MG63 (cell line): ENCODE data around the gene POU6F2. TPM values are rescaled to one million over a fixed set of nuclear protein-coding genes. Genes with fewer than 3 reads are reported as not detected.
"Not testable (repeated sequence)": the region's sequence is repeated elsewhere in the genome, so short reads cannot be mapped to it uniquely, and the experiment has no call there.

Experiments used
- DNase-seq: peaks from one replicate; pipeline ENCODE4 v3.0.0-alpha.2; 2020
- H3K27me3 ChIP-seq: fragments of 250-450 bp; sonication (Bioruptor Pico); 2 replicates; pipeline ENCODE4 v1.5.1; 2020; ENCODE audit warnings: mild to moderate bottlenecking, moderate library complexity
- H3K36me3 ChIP-seq: fragments of 250-450 bp; sonication (Bioruptor Pico); 2 replicates; pipeline ENCODE4 v1.5.1; 2020; ENCODE audit warnings: mild to moderate bottlenecking, moderate library complexity
- H3K4me3 ChIP-seq: fragments of 250-450 bp; sonication (Bioruptor Pico); 2 replicates; pipeline ENCODE4 v1.5.1; 2020; ENCODE audit warnings: mild to moderate bottlenecking, moderate library complexity
- H3K9me3 ChIP-seq: fragments of 250-450 bp; sonication (Bioruptor Pico); 2 replicates; pipeline ENCODE4 v1.5.1; 2020; ENCODE audit warnings: mild to moderate bottlenecking, moderate library complexity
- total RNA-seq: library from RNA; depleted of rRNA; stranded (reverse); fragments of >200 nt; shearing (Covaris generic); gene quantifications from 2 replicates; pipeline ENCODE4 v1.2.3, GENCODE V29; 2014; ENCODE audit warnings: low replicate concordance

POU6F2 gene
- total RNA-seq, 1 experiment from 2014 or later = not detected

DNA sequence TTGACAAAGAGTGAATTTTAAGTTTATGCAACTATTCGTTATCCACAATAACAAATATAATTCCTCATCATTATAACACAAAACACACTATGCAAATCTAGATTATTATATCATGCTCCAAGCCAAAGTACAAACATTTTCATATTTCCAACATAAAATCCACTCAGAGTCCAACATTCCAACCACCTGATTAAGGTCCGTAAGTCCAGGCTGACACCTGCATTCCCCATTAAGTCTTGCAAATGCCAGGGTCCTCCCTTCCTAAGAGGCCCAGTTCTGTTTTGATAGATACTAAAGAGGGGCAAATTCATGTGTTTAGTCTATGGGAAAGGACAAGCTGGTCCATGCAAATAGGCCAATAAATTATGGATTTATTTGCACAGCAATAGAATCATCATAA is 206.1 kb downstream of the POU6F2 start:
- H3K27me3 ChIP-seq = no peaks in the 10 kb centered on the region
- H3K9me3 ChIP-seq = no peaks in the 10 kb centered on the region
- DNase-seq = no peak
- H3K36me3 ChIP-seq = no peaks in the 10 kb centered on the region
- no peak overlapping the region for H3K4me3 ChIP-seq

DNA sequence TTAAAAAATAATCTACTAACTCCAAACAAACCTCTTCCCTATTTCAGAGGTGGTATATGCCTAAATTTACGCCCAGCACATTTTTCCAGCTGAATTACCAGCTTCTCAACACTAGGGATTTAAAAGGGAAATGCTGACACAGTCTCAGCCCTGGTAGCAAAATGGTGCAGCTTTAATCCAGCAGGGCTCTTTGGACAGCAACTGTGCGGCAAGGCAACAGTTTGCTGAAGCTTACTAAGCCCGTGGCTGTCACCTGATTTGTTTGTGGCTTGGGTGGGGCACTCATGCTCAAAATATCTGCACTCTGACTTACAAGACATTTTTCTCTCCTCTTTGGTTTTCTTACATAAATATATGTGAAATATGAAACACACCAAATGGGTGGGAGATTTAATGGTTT is 206.7 kb downstream of the POU6F2 start:
- Histone ChIP-seq H3K27me3 (no peaks in the 10 kb centered on the region), H3K9me3 (no peaks in the 10 kb centered on the region), H3K4me3 (no peak overlapping the region), H3K36me3 (no peaks in the 10 kb centered on the region)
- no peak for DNase-seq

DNA sequence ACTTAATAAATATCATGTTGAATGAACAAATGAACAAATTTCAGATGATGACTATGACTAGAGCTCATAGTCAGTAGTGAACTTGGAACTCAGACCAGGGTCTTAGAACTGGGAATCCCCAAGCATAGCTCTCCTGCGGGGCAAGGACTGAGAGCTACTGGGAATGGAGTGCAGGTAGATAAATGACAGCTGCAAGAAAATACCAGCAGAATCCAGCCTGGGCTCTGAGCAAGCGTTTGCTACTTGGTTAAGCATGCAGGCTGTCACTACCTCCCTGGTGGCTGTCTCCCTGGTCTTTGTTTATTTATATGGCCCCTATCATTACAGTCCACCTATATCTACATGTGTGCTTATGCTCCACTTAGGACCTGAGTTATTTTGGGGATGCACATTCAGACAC is 208.4 kb downstream of the POU6F2 start:
- Histone ChIP-seq H3K9me3 (no peaks in the 10 kb centered on the region), H3K27me3 (no peaks in the 10 kb centered on the region), H3K4me3 (no peak overlapping the region), H3K36me3 (no peaks in the 10 kb centered on the region)
- DNase-seq = no peak

DNA sequence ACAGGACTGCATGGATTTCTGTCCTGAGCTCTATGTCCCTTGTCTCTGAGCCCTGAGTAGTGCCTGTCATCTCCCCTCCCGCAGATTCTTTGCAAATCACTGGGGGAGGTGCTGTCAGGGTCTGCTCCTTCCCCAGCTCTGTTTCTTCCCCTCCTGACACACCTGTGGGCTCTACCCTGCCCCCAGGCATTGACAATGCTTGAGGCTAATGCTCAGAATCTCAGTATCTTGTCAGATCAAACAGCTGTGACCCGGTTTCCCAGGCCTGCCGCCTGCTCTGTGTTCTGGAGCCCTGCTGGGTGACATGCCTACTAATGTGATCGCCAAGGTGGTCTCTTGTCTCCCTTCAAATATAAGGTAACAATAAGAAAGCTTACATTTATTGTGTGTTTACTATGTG is 209.0 kb downstream of the POU6F2 start:
- Histone ChIP-seq H3K36me3 (no peaks in the 10 kb centered on the region), H3K4me3 (no peak overlapping the region), H3K27me3 (no peaks in the 10 kb centered on the region), H3K9me3 (no peaks in the 10 kb centered on the region)
- DNase-seq = no peak

DNA sequence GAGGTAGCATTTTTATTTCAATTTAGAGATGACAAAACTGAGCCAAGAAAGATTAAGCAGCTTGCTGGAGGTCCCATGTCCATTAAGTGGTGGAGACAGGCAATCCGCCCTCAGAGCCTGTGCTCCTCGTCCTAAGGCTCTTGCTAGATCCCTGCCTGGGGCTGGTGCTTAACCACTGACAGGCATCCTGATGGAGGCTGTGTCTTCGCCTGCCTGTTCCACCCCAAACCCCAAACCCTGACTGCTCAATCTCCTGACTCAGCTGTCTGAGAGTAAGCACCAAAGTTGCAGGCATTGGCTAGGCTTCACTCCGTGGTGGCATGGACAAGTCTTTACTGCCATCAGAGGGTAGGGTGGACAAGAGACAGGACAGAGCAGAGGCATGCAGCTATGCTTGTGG is 209.4 kb downstream of the POU6F2 start:
- no peaks in the 10 kb centered on the region for H3K36me3 ChIP-seq
- DNase-seq = no peak
- no peaks in the 10 kb centered on the region for H3K9me3 ChIP-seq
- H3K27me3 ChIP-seq = no peaks in the 10 kb centered on the region
- H3K4me3 ChIP-seq = no peak overlapping the region

DNA sequence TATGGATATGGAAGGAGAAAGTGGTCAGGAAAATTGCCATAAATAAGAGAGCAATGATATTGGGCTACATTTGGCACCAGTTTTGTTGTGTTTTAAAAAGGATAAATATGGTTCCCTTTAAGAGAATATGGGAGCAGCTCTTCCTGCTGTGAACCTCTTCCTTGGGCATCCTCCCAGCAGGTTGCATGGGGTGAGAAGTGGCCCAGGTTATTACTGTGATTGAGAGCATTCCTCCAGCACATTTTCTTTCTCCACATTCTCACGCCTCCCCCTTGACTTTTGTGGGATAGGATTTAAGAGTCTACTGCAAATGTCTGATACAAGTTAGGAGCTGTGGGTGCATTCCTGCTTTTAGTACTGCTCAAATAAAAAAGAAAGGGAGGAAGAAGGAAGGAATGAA is 214.8 kb downstream of the POU6F2 start:
- H3K36me3 ChIP-seq = no peaks in the 10 kb centered on the region
- H3K27me3 ChIP-seq = no peaks in the 10 kb centered on the region
- no peak for DNase-seq
- H3K4me3 ChIP-seq = no peak overlapping the region
- no peaks in the 10 kb centered on the region for H3K9me3 ChIP-seq

DNA sequence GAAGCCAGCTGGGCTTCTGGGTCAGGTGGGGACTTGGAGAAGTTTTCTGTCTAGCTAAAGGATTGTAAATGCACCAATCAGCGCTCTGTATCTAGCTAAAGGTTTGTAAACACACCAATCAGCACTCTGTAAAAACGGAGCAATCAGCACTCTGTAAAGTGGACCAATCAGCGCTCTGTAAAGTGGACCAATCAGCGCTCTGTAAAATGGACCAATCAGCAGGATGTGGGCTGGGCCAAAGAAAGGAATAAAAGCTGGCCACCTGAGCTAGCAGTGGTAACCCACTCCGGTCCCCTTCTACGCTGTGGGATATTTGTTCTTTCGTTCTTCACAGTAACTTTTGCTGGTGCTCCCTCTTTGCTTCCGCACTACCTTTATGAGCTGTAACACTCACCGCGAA is 216.7 kb downstream of the POU6F2 start:
- H3K27me3 ChIP-seq, H3K4me3 ChIP-seq, H3K36me3 ChIP-seq, DNase-seq, H3K9me3 ChIP-seq: not testable (repeated sequence)

DNA sequence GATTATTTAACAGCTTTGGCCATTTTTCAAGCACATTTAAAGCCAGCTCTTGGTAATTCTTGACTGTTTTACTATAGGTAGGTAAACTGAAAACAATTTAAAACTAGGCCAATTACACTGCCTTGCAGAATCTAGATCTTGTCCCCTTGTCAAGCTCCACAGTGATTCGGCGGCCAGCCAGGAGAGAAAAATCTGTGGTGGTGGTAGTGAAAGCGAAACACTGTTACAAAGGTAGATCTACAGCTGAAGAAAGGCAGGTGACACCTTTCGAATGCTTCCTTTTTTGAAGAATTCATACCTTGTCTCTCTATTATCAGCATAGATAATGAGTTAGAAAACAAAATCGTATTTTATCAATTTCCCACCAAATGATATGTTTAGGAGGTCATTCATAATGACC is 218.3 kb downstream of the POU6F2 start:
- Histone ChIP-seq H3K9me3 (no peaks in the 10 kb centered on the region), H3K4me3 (no peak overlapping the region), H3K36me3 (no peaks in the 10 kb centered on the region), H3K27me3 (no peaks in the 10 kb centered on the region)
- no peak for DNase-seq

DNA sequence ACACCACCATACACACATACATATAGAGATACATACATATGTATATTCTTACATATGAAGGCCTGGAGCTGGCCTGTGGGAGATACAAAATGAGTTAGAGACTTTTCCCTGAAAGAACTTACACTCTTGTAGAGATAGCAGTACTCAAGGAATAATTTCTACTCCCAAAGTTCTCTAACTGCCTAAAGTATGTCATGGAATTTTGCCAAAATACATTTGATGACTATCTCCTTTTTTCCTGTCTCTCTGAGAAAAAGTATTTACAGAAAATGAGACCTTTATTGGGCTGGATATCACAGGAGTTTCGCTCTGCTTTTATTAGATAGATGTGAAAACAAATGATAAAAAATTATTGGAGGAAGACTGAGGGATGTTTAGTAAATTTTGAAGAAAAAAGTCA is 220.1 kb downstream of the POU6F2 start:
- Histone ChIP-seq H3K36me3 (no peaks in the 10 kb centered on the region), H3K9me3 (no peaks in the 10 kb centered on the region), H3K4me3 (no peak overlapping the region), H3K27me3 (no peaks in the 10 kb centered on the region)
- no peak for DNase-seq

DNA sequence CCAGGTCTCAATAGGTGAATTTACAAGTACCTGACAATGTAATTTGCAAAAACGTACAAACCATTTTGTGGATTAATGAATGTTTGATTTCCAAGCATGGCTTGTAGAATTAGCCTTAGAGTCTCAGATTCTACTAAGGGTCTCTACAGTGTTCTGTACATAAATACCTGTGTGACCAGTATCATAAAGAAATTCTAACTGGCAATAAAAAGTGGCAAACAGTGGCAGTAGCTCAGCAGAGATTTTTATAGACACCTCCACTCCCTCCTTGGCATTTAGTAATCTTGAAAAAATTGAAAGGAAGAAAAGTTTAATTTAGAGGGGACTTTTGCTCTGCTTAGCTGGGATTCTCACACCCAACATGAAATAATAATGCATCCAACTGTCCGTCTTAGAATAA is 220.8 kb downstream of the POU6F2 start:
- no peak for DNase-seq
- Histone ChIP-seq H3K9me3 (no peaks in the 10 kb centered on the region), H3K4me3 (no peak overlapping the region), H3K27me3 (no peaks in the 10 kb centered on the region), H3K36me3 (no peaks in the 10 kb centered on the region)

DNA sequence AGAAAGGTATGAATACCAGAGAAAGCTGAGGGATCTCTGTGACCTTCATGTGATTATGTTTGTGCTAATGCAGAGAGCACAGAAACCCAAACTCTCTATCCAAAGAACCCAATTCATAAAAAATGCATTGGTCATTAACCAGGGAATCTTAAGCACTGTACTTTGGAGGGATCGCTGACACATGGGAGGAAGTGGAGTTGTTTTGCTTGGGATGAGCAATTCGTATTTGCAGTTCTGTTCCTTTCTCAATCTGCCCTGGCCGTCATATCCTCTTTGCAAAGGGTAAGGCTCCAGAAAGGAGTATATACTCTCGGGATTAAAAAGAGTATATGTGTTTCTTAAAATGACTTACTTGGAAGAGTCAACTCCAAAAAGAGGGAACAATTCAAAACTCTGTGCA is 221.3 kb downstream of the POU6F2 start:
- no peaks in the 10 kb centered on the region for H3K9me3 ChIP-seq

DNA sequence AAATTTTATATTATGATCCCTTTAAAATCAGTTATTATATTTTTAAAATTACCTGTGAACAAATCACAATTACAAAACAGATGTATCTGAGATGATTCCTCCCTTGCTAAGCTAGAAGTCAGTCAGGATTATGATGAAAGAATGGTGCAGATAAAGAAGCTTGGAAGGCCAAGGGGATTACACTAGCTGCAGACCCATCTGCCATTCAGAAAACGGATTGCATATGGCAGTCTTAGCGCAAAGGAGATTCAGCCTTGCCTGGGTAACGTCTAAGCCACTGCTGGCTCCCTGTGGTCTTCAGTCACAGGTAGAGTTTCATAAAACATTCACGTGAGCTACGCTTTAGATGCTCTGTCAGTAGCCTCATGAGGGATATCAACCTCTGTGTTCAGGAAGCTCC is 222.2 kb downstream of the POU6F2 start:
- H3K36me3 ChIP-seq = no peaks in the 10 kb centered on the region
- no peak overlapping the region for H3K4me3 ChIP-seq
- H3K27me3 ChIP-seq = no peaks in the 10 kb centered on the region
- H3K9me3 ChIP-seq = no peaks in the 10 kb centered on the region
- DNase-seq = no peak

More for the DNA sequence above, 221.3 kb downstream of the POU6F2 start:
- H3K27me3 ChIP-seq = no peaks in the 10 kb centered on the region
- DNase-seq = no peak
- no peak overlapping the region for H3K4me3 ChIP-seq
- no peaks in the 10 kb centered on the region for H3K36me3 ChIP-seq

DNA sequence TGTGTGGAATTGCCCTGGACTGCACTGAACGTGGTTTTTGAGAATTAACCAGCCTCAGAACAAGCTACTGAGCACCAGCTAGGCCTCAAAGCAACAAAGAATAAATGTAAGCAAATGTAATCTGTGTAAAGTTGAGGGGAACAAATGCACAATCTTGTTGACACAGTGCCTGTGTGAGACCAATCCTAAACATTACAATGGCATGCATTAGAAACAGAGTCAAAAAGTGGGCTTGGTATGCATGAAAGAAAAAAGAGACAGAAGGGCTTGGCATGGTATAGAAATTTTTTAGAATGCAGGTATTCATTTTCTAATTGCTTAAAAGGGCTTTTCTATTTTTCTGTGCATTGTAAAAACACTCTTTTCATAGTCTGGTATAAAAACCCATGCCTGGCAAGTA is 224.3 kb downstream of the POU6F2 start:
- Histone ChIP-seq H3K4me3 (no peak overlapping the region), H3K36me3 (no peaks in the 10 kb centered on the region), H3K9me3 (no peaks in the 10 kb centered on the region), H3K27me3 (no peaks in the 10 kb centered on the region)
- no peak for DNase-seq

DNA sequence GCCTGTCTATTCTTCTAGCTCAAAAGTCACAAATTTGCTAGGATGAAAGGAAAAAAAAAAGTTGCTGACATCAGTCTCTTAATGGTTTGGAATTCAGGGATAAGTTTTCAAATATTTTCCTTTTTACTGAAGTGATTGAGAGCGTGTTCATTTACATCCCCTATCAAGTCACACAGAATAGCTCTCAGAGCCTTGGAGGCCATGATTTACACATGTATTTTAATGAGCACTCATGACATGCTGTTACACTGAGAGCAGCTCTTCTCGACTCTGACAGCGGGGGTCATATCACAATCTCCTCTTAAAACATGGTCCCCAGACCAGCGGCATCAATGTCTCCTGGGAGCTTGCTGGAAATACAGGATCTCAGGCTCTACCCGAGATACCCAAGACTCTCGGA is 232.7 kb downstream of the POU6F2 start:
- H3K4me3 ChIP-seq = no peak overlapping the region
- no peaks in the 10 kb centered on the region for H3K9me3 ChIP-seq
- H3K36me3 ChIP-seq = no peaks in the 10 kb centered on the region
- DNase-seq = no peak
- no peaks in the 10 kb centered on the region for H3K27me3 ChIP-seq

DNA sequence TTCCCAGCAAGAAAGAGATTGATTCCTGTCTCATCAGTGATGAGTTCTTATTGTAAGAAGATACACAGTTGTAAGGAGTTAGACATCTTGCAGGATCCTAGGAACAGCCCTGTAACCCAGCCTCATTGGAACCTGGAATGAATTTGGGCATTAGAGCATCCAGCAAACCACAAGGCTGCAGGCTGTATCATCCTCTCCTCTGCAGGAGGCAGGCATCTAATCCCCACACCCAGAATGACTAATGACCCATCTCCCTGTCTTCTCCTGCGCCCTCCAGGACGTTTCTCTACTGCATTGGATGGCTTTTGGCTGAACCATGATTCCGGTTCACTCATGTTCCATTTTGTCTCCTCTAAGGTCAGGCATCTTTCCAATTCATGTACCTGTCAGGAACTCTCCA is 233.9 kb downstream of the POU6F2 start:
- H3K4me3 ChIP-seq = no peak overlapping the region
- no peaks in the 10 kb centered on the region for H3K36me3 ChIP-seq
- no peaks in the 10 kb centered on the region for H3K9me3 ChIP-seq
- no peak for DNase-seq
- no peaks in the 10 kb centered on the region for H3K27me3 ChIP-seq

DNA sequence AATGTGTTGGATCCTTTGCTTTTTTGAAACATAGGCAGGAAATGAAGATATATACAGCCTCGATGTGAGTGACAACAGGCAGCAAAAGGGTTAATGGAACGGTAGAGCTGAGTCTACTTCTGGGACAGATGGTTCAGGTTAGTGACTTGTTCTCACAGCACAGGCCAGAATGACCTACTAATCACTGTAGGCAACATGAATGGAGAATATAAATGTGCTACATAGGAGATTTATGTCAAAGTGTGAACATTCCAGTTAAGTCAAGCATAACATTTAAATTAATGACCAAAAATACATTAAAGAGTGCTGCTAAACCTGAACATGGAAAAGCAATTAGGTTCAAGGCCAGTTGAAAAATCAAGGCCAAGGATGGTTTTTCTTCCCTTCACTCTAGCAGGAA is 235.2 kb downstream of the POU6F2 start:
- no peak for DNase-seq
- no peaks in the 10 kb centered on the region for H3K36me3 ChIP-seq
- H3K4me3 ChIP-seq = no peak overlapping the region
- no peaks in the 10 kb centered on the region for H3K9me3 ChIP-seq
- no peaks in the 10 kb centered on the region for H3K27me3 ChIP-seq

DNA sequence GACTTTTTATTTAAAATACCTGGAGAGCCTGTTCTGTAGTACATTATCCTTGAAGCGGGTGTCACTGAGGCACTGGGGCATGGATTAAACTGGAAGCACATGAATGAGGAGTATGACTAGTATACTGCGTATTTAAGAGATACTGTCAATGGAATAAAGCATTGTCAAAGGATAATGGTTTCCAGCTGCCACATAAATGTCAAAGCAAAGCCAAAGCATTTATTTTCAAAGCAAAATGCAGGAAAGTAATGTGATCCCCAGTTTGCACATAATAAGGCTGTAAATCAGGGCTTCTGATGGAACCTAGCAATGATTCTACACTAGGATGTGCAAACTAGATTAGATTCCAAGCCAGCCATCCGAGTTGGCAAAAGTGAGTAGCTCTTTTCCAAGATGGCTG is 240.1 kb downstream of the POU6F2 start:
- DNase-seq = no peak

DNA sequence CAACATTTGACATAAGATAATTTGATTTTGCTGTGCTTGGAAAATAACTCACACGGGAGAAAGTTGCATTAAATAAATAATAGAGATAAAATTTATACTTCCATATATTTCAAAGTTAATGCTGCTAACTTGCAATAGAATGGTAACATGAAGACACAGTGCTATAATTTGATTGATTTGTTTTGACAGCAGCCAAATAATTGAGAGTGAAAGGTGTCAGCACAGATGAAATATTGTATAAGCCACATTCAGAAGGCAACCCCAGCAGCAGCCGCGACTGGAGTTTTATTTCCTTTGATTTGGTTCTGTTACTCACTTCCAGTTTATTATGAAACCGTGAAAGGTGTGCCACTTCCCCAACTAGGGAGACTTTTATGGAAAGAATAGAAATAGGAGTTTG is 242.2 kb downstream of the POU6F2 start:
- DNase-seq = no peak
- Histone ChIP-seq H3K9me3 (no peaks in the 10 kb centered on the region), H3K4me3 (no peak overlapping the region), H3K27me3 (no peaks in the 10 kb centered on the region), H3K36me3 (no peaks in the 10 kb centered on the region)

More for the DNA sequence above, 240.1 kb downstream of the POU6F2 start:
- Histone ChIP-seq H3K27me3 (no peaks in the 10 kb centered on the region), H3K9me3 (no peaks in the 10 kb centered on the region), H3K4me3 (no peak overlapping the region), H3K36me3 (no peaks in the 10 kb centered on the region)

DNA sequence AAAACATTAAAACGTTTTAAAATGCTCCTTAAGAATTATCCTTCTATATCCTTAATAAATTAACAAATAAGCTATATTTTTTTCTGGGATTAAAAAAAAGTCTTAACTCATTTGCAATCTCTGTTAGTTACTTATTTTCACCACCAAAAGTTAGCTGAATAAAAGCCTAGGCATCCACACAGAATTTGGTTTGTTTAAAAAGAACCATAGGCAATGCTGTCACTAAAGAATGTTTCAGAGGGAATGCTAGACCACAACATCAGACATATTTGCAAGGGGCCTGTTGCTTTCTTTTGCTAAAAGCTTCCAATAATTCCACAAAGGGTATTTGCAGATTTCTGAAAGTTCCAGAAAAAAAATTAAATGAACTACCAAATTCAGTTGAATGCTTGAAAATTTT is 244.2 kb downstream of the POU6F2 start:
- no peaks in the 10 kb centered on the region for H3K36me3 ChIP-seq
- no peak for DNase-seq
- no peak overlapping the region for H3K4me3 ChIP-seq
- no peaks in the 10 kb centered on the region for H3K9me3 ChIP-seq
- H3K27me3 ChIP-seq = no peaks in the 10 kb centered on the region
